IPS-20b (cell line): ENCODE results near the gene EYS.
"Not testable (repeated sequence)": the region's sequence is repeated elsewhere in the genome, so short reads cannot be mapped to it uniquely, and the experiment has no call there.

Experiments used
- H3K27ac ChIP-seq: one replicate; pipeline ENCODE4 v1.5.1; 2013; ENCODE audit warnings: low read length
- H3K27me3 ChIP-seq: 2 replicates; pipeline ENCODE4 v1.6.1; 2013; ENCODE audit warnings: mild to moderate bottlenecking, low read length, inconsistent platforms; ENCODE audit not compliant: insufficient read depth
- H3K36me3 ChIP-seq: 2 replicates; pipeline ENCODE4 v1.6.1; 2013; ENCODE audit warnings: low read depth, mild to moderate bottlenecking, inconsistent platforms, low read length, moderate library complexity; ENCODE audit not compliant: insufficient read depth
- H3K4me1 ChIP-seq: 2 replicates; pipeline ENCODE4 v1.6.1; 2013; ENCODE audit warnings: mild to moderate bottlenecking, control low read depth, inconsistent platforms, low read length, moderate library complexity; ENCODE audit not compliant: insufficient read depth
- H3K4me3 ChIP-seq: 2 replicates; pipeline ENCODE4 v1.5.1; 2013; ENCODE audit warnings: mild to moderate bottlenecking, low read length, inconsistent platforms
- H3K9ac ChIP-seq: 2 replicates; pipeline ENCODE4 v1.6.1; 2013; ENCODE audit warnings: low read depth, mild to moderate bottlenecking, inconsistent platforms, low read length, moderate library complexity
- H3K9me3 ChIP-seq: 2 replicates; pipeline ENCODE4 v1.6.1; 2013; ENCODE audit warnings: mild to moderate bottlenecking, low read depth, low read length, inconsistent platforms; ENCODE audit not compliant: insufficient read depth

The EYS gene

GRCh38 chr6:63816401-63816981, 1890.5 kb downstream of the EYS start:
- Histone ChIP-seq H3K9me3 (no peaks in the 10 kb centered on the region), H3K36me3 (no peaks in the 10 kb centered on the region), H3K9ac (no peak overlapping the region), H3K4me1 (no peaks in the 10 kb centered on the region), H3K4me3 (no peak overlapping the region), H3K27me3 (no peaks in the 10 kb centered on the region), H3K27ac (no peak overlapping the region)

- no peak overlapping the region for H3K9ac ChIP-seq
- H3K4me3 ChIP-seq: no peak overlapping the region
- no peaks in the 10 kb centered on the region for H3K27me3 ChIP-seq
- no peak overlapping the region for H3K27ac ChIP-seq
- no peaks in the 10 kb centered on the region for H3K36me3 ChIP-seq
- H3K4me1 ChIP-seq: no peaks in the 10 kb centered on the region
- no peaks in the 10 kb centered on the region for H3K9me3 ChIP-seq
Measured at GRCh38 chr6:63814459-63814858, 1892.6 kb downstream of the EYS start.

GRCh38 chr6:63813566-63814120, 1893.4 kb downstream of the EYS start:
- Histone ChIP-seq H3K9me3 (no peaks in the 10 kb centered on the region), H3K36me3 (no peaks in the 10 kb centered on the region), H3K27ac (no peak overlapping the region), H3K4me1 (no peaks in the 10 kb centered on the region), H3K4me3 (no peak overlapping the region), H3K9ac (no peak overlapping the region), H3K27me3 (no peaks in the 10 kb centered on the region)

- Histone ChIP-seq H3K27me3 (no peaks in the 10 kb centered on the region), H3K9me3 (no peaks in the 10 kb centered on the region), H3K9ac (no peak overlapping the region), H3K27ac (no peak overlapping the region), H3K4me1 (peaks cover 8% of the 10 kb centered on the region), H3K36me3 (no peaks in the 10 kb centered on the region), H3K4me3 (no peak overlapping the region)
Measured at GRCh38 chr6:63808576-63808975, 1898.5 kb downstream of the EYS start.

- H3K9me3 ChIP-seq: no peaks in the 10 kb centered on the region
- H3K4me1 ChIP-seq: peaks cover 8% of the 10 kb centered on the region
- no peak overlapping the region for H3K4me3 ChIP-seq
- H3K36me3 ChIP-seq: no peaks in the 10 kb centered on the region
- H3K27ac ChIP-seq: no peak overlapping the region
- H3K27me3 ChIP-seq: no peaks in the 10 kb centered on the region
- no peak overlapping the region for H3K9ac ChIP-seq
Measured at GRCh38 chr6:63807056-63807455, 1900.0 kb downstream of the EYS start.

- Histone ChIP-seq H3K27me3 (no peaks in the 10 kb centered on the region), H3K9ac (no peak overlapping the region), H3K4me1 (peaks cover 8% of the 10 kb centered on the region), H3K36me3 (no peaks in the 10 kb centered on the region), H3K9me3 (no peaks in the 10 kb centered on the region), H3K27ac (no peak overlapping the region), H3K4me3 (no peak overlapping the region)
Measured at GRCh38 chr6:63806573-63806913, 1900.5 kb downstream of the EYS start.

GRCh38 chr6:63805808-63806572, 1901.0 kb downstream of the EYS start:
- no peaks in the 10 kb centered on the region for H3K9me3 ChIP-seq
- H3K27ac ChIP-seq: no peak overlapping the region
- H3K9ac ChIP-seq: no peak overlapping the region
- no peaks in the 10 kb centered on the region for H3K27me3 ChIP-seq
- H3K4me3 ChIP-seq: no peak overlapping the region
- peaks cover 8% of the 10 kb centered on the region for H3K4me1 ChIP-seq
- no peaks in the 10 kb centered on the region for H3K36me3 ChIP-seq

- Histone ChIP-seq H3K4me1 (peaks cover 8% of the 10 kb centered on the region), H3K9me3 (no peaks in the 10 kb centered on the region), H3K27ac (no peak overlapping the region), H3K4me3 (no peak overlapping the region), H3K27me3 (no peaks in the 10 kb centered on the region), H3K9ac (no peak overlapping the region), H3K36me3 (no peaks in the 10 kb centered on the region)
Measured at GRCh38 chr6:63805345-63805744, 1901.7 kb downstream of the EYS start.

- H3K27ac ChIP-seq: no peak overlapping the region
- no peaks in the 10 kb centered on the region for H3K27me3 ChIP-seq
- H3K36me3 ChIP-seq: no peaks in the 10 kb centered on the region
- H3K9me3 ChIP-seq: no peaks in the 10 kb centered on the region
- peaks cover 8% of the 10 kb centered on the region for H3K4me1 ChIP-seq
- no peak overlapping the region for H3K9ac ChIP-seq
- no peak overlapping the region for H3K4me3 ChIP-seq
Measured at GRCh38 chr6:63804381-63804956, 1902.6 kb downstream of the EYS start.

- peaks cover 8% of the 10 kb centered on the region for H3K4me1 ChIP-seq
- no peak overlapping the region for H3K9ac ChIP-seq
- no peak overlapping the region for H3K4me3 ChIP-seq
- H3K27me3 ChIP-seq: no peaks in the 10 kb centered on the region
- no peak overlapping the region for H3K27ac ChIP-seq
- no peaks in the 10 kb centered on the region for H3K36me3 ChIP-seq
- H3K9me3 ChIP-seq: no peaks in the 10 kb centered on the region
Measured at GRCh38 chr6:63803371-63803770, 1903.7 kb downstream of the EYS start.

- Histone ChIP-seq H3K27ac (no peak overlapping the region), H3K9me3 (no peaks in the 10 kb centered on the region), H3K4me1 (peaks cover 8% of the 10 kb centered on the region), H3K9ac (no peak overlapping the region), H3K36me3 (no peaks in the 10 kb centered on the region), H3K4me3 (no peak overlapping the region), H3K27me3 (no peaks in the 10 kb centered on the region)
Measured at GRCh38 chr6:63802606-63803206, 1904.3 kb downstream of the EYS start.

GRCh38 chr6:63800386-63800785, 1906.6 kb downstream of the EYS start:
- not testable (repeated sequence) for H3K27me3 ChIP-seq, H3K9me3 ChIP-seq

More at GRCh38 chr6:63800386-63800785, 1906.6 kb downstream of the EYS start:
- not testable (repeated sequence) for H3K36me3 ChIP-seq, H3K9ac ChIP-seq, H3K4me1 ChIP-seq, H3K27ac ChIP-seq, H3K4me3 ChIP-seq
